ENCODE data around the gene HDAC4.

DNA sequence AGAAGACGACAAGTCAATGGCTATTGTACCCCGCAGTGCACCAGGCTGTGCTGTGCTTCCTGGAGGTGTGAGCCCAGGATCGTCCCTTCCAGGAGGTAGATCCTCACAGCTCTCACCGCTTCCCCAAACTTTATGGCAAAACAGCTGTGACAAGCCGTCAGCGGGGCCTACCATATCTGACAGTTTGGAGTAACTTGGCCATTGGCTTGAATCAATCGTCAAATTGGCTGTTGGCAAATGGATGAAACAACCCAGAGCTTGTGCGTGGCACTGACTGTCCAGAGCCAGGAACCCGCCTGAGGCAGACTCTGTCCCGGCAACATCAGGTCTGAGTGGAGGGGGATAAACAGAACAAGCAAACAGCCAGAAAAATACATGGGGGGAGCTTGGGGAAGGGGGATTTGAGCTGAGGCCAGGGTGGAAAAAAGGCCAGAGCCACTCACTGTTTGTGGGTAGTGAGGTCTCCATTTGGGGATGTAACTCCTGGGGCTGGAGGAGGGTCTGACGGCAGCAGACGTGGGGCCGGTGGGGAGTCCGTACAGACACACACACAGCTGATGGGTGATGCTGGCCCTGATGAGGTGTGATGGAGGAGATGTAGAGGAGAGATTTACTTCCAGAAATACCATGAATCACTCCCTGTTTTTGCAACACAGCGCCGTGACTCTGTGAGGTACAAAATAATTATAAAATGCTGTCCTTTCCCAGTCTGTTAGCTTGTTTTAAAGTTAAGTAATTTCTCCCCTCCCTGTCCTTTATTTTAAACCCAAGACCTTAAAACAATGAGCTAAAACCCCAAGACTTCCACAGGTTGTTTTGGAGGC lies 378.2 kb downstream of the HDAC4 start:
- TF ChIP-seq, protein P1, sequence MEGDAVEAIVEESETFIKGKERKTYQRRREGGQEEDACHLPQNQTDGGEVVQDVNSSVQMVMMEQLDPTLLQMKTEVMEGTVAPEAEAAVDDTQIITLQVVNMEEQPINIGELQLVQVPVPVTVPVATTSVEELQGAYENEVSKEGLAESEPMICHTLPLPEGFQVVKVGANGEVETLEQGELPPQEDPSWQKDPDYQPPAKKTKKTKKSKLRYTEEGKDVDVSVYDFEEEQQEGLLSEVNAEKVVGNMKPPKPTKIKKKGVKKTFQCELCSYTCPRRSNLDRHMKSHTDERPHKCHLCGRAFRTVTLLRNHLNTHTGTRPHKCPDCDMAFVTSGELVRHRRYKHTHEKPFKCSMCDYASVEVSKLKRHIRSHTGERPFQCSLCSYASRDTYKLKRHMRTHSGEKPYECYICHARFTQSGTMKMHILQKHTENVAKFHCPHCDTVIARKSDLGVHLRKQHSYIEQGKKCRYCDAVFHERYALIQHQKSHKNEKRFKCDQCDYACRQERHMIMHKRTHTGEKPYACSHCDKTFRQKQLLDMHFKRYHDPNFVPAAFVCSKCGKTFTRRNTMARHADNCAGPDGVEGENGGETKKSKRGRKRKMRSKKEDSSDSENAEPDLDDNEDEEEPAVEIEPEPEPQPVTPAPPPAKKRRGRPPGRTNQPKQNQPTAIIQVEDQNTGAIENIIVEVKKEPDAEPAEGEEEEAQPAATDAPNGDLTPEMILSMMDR (IDR thresholded peaks at IDR 0.05), result no peak
- TF ChIP-seq POLR2AphosphoS5 (IDR thresholded peaks at IDR 0.05; ENCODE audit: low read depth, low read length), result no peak
- TF ChIP-seq, protein P2, sequence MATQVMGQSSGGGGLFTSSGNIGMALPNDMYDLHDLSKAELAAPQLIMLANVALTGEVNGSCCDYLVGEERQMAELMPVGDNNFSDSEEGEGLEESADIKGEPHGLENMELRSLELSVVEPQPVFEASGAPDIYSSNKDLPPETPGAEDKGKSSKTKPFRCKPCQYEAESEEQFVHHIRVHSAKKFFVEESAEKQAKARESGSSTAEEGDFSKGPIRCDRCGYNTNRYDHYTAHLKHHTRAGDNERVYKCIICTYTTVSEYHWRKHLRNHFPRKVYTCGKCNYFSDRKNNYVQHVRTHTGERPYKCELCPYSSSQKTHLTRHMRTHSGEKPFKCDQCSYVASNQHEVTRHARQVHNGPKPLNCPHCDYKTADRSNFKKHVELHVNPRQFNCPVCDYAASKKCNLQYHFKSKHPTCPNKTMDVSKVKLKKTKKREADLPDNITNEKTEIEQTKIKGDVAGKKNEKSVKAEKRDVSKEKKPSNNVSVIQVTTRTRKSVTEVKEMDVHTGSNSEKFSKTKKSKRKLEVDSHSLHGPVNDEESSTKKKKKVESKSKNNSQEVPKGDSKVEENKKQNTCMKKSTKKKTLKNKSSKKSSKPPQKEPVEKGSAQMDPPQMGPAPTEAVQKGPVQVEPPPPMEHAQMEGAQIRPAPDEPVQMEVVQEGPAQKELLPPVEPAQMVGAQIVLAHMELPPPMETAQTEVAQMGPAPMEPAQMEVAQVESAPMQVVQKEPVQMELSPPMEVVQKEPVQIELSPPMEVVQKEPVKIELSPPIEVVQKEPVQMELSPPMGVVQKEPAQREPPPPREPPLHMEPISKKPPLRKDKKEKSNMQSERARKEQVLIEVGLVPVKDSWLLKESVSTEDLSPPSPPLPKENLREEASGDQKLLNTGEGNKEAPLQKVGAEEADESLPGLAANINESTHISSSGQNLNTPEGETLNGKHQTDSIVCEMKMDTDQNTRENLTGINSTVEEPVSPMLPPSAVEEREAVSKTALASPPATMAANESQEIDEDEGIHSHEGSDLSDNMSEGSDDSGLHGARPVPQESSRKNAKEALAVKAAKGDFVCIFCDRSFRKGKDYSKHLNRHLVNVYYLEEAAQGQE (IDR thresholded peaks at IDR 0.05; ENCODE audit: insufficient read depth in 1 of 2, low read depth in 2 of 2, low read length in 1 of 2), result no peak
- TF ChIP-seq TCF7L2 (IDR thresholded peaks at IDR 0.05; ENCODE audit: low read depth, low read length), result no peak
- no peak for TF ChIP-seq SIN3A (IDR thresholded peaks at IDR 0.05; ENCODE audit: borderline replicate concordance, insufficient read depth, low read depth, low read length)
